Measurements from ENCODE around the gene C14orf180. TPM values are rescaled to one million over a fixed set of nuclear protein-coding genes. Genes with fewer than 3 reads are reported as not detected.

C14orf180 gene
- total and polyA plus RNA-seq, 10 of the 15 experiments (the other 5 are each of a cell fraction or from before 2014, with no cell fraction given), result not detected

DNA sequence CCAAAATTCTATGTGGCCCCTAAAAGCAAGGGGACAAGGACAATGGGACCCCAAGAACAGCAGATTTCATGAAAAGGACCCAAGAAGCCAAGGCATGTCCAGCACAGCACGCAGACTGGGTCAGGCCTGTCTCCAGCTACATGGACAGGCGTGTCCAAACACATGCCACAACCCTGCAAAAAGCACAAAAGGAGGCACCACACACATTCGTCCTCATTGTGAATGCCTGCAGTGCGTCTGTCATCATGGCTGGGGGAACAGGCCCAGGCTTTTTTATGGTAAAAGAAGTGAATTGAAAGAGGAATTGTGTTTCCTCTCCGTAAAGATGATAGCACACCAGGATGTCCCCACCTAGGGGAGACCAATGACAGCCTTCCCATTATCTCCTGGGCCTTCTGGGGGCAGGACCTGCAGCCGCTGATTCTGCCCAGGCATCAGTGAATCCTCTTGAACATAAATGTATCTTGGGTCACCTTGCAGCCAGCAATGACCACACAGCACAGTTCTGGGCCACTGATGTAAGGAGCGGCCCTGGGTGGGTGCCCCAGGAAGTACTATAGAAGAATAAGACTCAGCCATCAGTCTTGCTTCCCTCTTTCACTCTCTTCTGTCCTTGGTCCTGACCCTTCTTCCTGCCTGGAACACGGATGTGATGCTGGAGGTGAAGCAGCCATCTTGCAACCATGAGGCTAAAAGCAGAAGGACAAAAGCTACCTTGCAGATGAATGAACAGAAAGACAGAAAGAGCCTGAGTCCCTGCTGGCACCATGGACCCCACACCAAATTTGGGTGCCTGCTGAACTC lies 29.8 kb upstream of the C14orf180 start (continued):
- TF ChIP-seq ZNF274 (IDR thresholded peaks at IDR 0.05; ENCODE audit: insufficient read depth, insufficient read length) (no peak), SUZ12 (IDR thresholded peaks at IDR 0.05; ENCODE audit: unreplicated experiment) (no peak), MTA3 (IDR thresholded peaks at IDR 0.05; ENCODE audit: borderline replicate concordance, low read length) (no peak)

- ChIA-PET POLR2A (no interaction called here), SMC1A (ENCODE audit: uncharacterized antibody, unreplicated experiment) (no interaction called here), RAD21 (ENCODE audit: unreplicated experiment) (no interaction called here), CTCF (interaction anchor here (0.7 kb wide), 1 partner anchor 14 kb away, joined by 3 read pairs; no protein-coding TSS in a partner anchor)
- Histone ChIP-seq H4K20me1 (ENCODE audit: control insufficient read depth, insufficient read depth) (no peaks in the 10 kb centered on the region), H3K27me3 (replicated peaks in 1 of 2; ENCODE audit: control insufficient read depth in 2 of 2, insufficient read depth in 2 of 2, low read length in 1 of 2) (peaks cover 0 to 6% of the 10 kb centered on the region in 2 experiments; a peak in 2 of 4 replicates), H3K27ac (ENCODE audit: control insufficient read depth, insufficient read depth) (no peak overlapping the region), H3K79me2 (ENCODE audit: control insufficient read depth, insufficient read depth, low read length) (no peaks in the 10 kb centered on the region), H3K4me2 (ENCODE audit: control insufficient read depth, insufficient read depth) (no peak overlapping the region), H3K4me1 (ENCODE audit: control insufficient read depth, insufficient read depth, low read length) (no peaks in the 10 kb centered on the region), H3K36me3 (ENCODE audit: control insufficient read depth in 2 of 2, insufficient read depth in 2 of 2, low read length in 1 of 2) (no peaks in the 10 kb centered on the region), H3K9ac (ENCODE audit: control insufficient read depth, insufficient read depth, low read length) (no peak overlapping the region), H3K4me3 (no peak overlapping the region), H2AFZ (ENCODE audit: control insufficient read depth, low read depth, low read length) (no peak overlapping the region), H3K9me3 (replicated peaks; ENCODE audit: control insufficient read depth, insufficient read depth, low read length) (no peaks in the 10 kb centered on the region)
- TF ChIP-seq IKZF2 (IDR thresholded peaks at IDR 0.05) (no peak), HDGF (IDR thresholded peaks at IDR 0.05) (no peak), ASH2L (IDR thresholded peaks at IDR 0.05; ENCODE audit: borderline replicate concordance, low read depth) (no peak), FOS (IDR thresholded peaks at IDR 0.05; ENCODE audit: borderline replicate concordance, extremely low read depth, insufficient read length) (no peak), NFYB (IDR thresholded peaks at IDR 0.05; ENCODE audit: insufficient read depth, low read depth, low read length) (no peak), JUNB (IDR thresholded peaks at IDR 0.05) (no peak), MTA2 (IDR thresholded peaks at IDR 0.05; ENCODE audit: low read depth) (no peak), SRF (IDR thresholded peaks at IDR 0.05; ENCODE audit: low read depth in 2 of 2, low read length in 2 of 2) (no peak), BRCA1 (IDR thresholded peaks at IDR 0.05; ENCODE audit: low read depth, low read length) (no peak), ZNF24 (IDR thresholded peaks at IDR 0.05) (no peak), NFYA (IDR thresholded peaks at IDR 0.05; ENCODE audit: borderline replicate concordance, low read depth, low read length) (no peak), NR2C1 (IDR thresholded peaks at IDR 0.05) (no peak)
- TF ChIP-seq, protein P1, sequence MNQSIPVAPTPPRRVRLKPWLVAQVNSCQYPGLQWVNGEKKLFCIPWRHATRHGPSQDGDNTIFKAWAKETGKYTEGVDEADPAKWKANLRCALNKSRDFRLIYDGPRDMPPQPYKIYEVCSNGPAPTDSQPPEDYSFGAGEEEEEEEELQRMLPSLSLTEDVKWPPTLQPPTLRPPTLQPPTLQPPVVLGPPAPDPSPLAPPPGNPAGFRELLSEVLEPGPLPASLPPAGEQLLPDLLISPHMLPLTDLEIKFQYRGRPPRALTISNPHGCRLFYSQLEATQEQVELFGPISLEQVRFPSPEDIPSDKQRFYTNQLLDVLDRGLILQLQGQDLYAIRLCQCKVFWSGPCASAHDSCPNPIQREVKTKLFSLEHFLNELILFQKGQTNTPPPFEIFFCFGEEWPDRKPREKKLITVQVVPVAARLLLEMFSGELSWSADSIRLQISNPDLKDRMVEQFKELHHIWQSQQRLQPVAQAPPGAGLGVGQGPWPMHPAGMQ (IDR thresholded peaks at IDR 0.05; ENCODE audit: borderline replicate concordance), result no peak
- TF ChIP-seq, protein P2, sequence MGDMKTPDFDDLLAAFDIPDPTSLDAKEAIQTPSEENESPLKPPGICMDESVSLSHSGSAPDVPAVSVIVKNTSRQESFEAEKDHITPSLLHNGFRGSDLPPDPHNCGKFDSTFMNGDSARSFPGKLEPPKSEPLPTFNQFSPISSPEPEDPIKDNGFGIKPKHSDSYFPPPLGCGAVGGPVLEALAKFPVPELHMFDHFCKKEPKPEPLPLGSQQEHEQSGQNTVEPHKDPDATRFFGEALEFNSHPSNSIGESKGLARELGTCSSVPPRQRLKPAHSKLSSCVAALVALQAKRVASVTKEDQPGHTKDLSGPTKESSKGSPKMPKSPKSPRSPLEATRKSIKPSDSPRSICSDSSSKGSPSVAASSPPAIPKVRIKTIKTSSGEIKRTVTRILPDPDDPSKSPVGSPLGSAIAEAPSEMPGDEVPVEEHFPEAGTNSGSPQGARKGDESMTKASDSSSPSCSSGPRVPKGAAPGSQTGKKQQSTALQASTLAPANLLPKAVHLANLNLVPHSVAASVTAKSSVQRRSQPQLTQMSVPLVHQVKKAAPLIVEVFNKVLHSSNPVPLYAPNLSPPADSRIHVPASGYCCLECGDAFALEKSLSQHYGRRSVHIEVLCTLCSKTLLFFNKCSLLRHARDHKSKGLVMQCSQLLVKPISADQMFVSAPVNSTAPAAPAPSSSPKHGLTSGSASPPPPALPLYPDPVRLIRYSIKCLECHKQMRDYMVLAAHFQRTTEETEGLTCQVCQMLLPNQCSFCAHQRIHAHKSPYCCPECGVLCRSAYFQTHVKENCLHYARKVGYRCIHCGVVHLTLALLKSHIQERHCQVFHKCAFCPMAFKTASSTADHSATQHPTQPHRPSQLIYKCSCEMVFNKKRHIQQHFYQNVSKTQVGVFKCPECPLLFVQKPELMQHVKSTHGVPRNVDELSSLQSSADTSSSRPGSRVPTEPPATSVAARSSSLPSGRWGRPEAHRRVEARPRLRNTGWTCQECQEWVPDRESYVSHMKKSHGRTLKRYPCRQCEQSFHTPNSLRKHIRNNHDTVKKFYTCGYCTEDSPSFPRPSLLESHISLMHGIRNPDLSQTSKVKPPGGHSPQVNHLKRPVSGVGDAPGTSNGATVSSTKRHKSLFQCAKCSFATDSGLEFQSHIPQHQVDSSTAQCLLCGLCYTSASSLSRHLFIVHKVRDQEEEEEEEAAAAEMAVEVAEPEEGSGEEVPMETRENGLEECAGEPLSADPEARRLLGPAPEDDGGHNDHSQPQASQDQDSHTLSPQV (IDR thresholded peaks at IDR 0.05), result no peak
- no peak for FAIRE-seq
- DNase-seq (ENCODE audit: low read depth, low spot score), result no peak
- in situ Hi-C loops (cut with MboI), result no loop called here
- BruUV-seq (replicated peaks), result no TSS peak
- ATAC-seq, result no peak
- intact Hi-C loops (cut with micrococcal nuclease; ENCODE audit: unreplicated experiment), result no loop called here
- WGBS (ENCODE audit: insufficient coverage, insufficient replicate concordance, low lambda C conversion rate, missing lambda C conversion rate), result 24% methylated on average over 13 of the region's 13 CpGs
Measured at GRCh38 chr14:104550340-104550860, 29.2 kb upstream of the C14orf180 start.

All from GM12878 (cell line).